ENCODE measurements around the gene TLX3. TPM values are rescaled to one million over a fixed set of nuclear protein-coding genes. Genes with fewer than 3 reads are reported as not detected.

TLX3 gene
- total RNA-seq, 1 experiment from 2014 or later, result not detected

DNA sequence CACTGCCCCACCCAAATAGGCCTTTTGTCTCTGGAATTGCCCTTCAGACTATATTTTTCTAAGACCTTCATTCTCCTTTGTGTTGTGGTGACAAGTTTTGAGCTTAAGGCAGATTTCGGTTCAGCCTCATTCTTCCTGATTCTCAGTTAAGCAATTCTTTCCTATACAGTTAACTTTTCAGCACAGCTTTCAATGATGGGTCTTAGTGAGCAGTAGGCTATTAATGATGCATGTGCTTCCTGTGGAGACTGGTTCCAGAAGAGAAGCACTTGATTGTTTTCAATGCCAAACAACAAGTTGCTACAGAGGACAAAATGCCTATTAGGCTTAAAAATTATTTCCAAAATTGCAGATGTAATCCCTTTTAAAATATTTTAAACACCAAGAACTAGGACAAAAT lies 47.7 kb upstream of the TLX3 start:
- Histone ChIP-seq H3K9ac (ENCODE audit: extremely low read depth, insufficient read length, low read length) (no peak overlapping the region), H3K4me1 (ENCODE audit: insufficient read depth, low read length) (no peaks in the 10 kb centered on the region), H2BK20ac (ENCODE audit: low read depth, low read length, poor library complexity, severe bottlenecking) (no peak overlapping the region), H4K91ac (ENCODE audit: insufficient read length, low read depth, low read length) (no peak overlapping the region), H3K23me2 (ENCODE audit: insufficient read length, low read depth, low read length, poor library complexity, severe bottlenecking) (no peaks in the 10 kb centered on the region), H2BK15ac (ENCODE audit: low read depth, low read length) (no peak overlapping the region), H3K27me3 (ENCODE audit: insufficient read depth, low read length) (no peaks in the 10 kb centered on the region), H3K9me3 (ENCODE audit: control insufficient read depth, low read depth, low read length) (no peaks in the 10 kb centered on the region), H2BK5ac (ENCODE audit: insufficient read length, low read length) (no peak overlapping the region), H4K5ac (ENCODE audit: insufficient read length, low read depth, low read length) (no peak overlapping the region), H3K4me2 (ENCODE audit: insufficient read depth, insufficient read length, low read length) (no peak overlapping the region), H3K4ac (ENCODE audit: low read depth, low read length) (no peak overlapping the region), H3K18ac (ENCODE audit: insufficient read length, low read depth, low read length) (no peak overlapping the region), H3K56ac (ENCODE audit: insufficient read length, low read depth, low read length) (no peak overlapping the region), H2BK12ac (ENCODE audit: insufficient read length, low read depth, low read length) (no peak overlapping the region), H4K8ac (replicated peaks; ENCODE audit: insufficient read length, low read depth, low read length) (no peak overlapping the region), H3K79me1 (ENCODE audit: insufficient read depth, low read depth, low read length, poor library complexity, severe bottlenecking) (no peaks in the 10 kb centered on the region), H2AK5ac (ENCODE audit: insufficient read length, low read length) (no peak overlapping the region), H2BK120ac (ENCODE audit: low read depth, low read length, poor library complexity, severe bottlenecking) (no peak overlapping the region), H3K23ac (ENCODE audit: insufficient read length, low read depth, low read length) (no peak overlapping the region), H2AFZ (ENCODE audit: low read length) (no peak overlapping the region), H3K79me2 (ENCODE audit: insufficient read depth, low read length) (no peaks in the 10 kb centered on the region), H3K14ac (ENCODE audit: insufficient read depth, low read length) (no peak overlapping the region), H3K27ac (ENCODE audit: insufficient read length, low read depth, low read length) (no peak overlapping the region), H3T11ph (ENCODE audit: low read length) (no peak overlapping the region), H4K20me1 (ENCODE audit: control insufficient read depth, insufficient read depth, insufficient read length) (no peaks in the 10 kb centered on the region)
- Mint-ChIP-seq H3K27ac (no peak overlapping the region), H3K4me1 (no peaks in the 10 kb centered on the region), H3K27me3 (ENCODE audit: low read depth) (no peaks in the 10 kb centered on the region), H3K9me3 (no peaks in the 10 kb centered on the region), H3K36me3 (ENCODE audit: insufficient read depth in 1 of 3, low read depth in 3 of 3) (no peaks in the 10 kb centered on the region), H3K4me3 (no peak overlapping the region)
- no peak for DNase-seq
- no CpG with 5 or more reads among the region's 1 CpG for WGBS (ENCODE audit: extremely low coverage, insufficient read length, low lambda C conversion rate)
- no peak for TF ChIP-seq CTCF (conservative IDR thresholded peaks at IDR 0.05)
